GM18870 (cell line): Measurements from ENCODE around the gene JOSD2.

Experiments used
- ATAC-seq: cut with Tn5 transposase; IDR thresholded peaks from one replicate; pipeline ENCODE4 v1.9.1; 2021; ENCODE audit warnings: moderate library complexity; ENCODE audit not compliant: unreplicated experiment

JOSD2 gene

DNA sequence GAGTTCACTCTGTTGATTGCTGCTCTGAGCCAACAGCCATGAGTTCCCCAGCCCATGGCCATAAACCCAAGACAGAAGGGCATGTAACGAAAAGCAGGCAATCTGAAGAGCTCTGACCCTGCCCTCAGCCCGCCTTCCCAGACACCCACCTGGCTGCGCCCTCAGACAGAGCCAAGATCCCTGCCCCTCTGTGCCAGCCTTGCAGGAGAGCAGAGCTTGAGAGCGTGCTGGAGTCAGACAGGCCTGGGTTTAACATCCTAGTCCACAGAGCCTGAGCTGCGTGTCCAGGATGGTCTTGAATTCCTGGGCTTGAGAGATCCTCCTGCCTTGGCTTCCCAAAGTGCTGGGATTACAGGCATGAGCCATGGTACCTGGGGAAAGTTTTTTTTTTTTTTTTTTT, 53.7 kb downstream of the JOSD2 start:
- ATAC-seq, result no peak
